ENCODE results near the gene GADD45B. TPM values are rescaled to one million over a fixed set of nuclear protein-coding genes. Genes with fewer than 3 reads are reported as not detected.

The GADD45B gene
- total and polyA plus RNA-seq, 7 donors: 10.9 to 94.1 (median 19.3) TPM

GRCh38 chr19:2483084-2483483, 7.2 kb downstream of the GADD45B start:
- ATAC-seq (no peak), DNase-seq (no peak)
- WGBS, 3 donors: 85 to 87% (median 87%) methylated on average over 6 of the region's 6 CpGs
- Histone ChIP-seq H3K36me3 (ENCODE audit: insufficient read depth in 1 of 2, low read depth in 1 of 2) (no peaks in the 10 kb centered on the region), H3K27me3 (ENCODE audit: insufficient read depth in 3 of 3, low read length in 2 of 3) (no peaks in the 10 kb centered on the region), H3K27ac (no peak overlapping the region), H3K4me1 (peaks cover 12% of the 10 kb centered on the region), H3K9me3 (no peaks in the 10 kb centered on the region), H3K4me3 (no peak overlapping the region)
- TF ChIP-seq CTCF (IDR thresholded peaks at IDR 0.05): no peak
- intact Hi-C loops (cut with DNase I): no loop called here

DNA sequence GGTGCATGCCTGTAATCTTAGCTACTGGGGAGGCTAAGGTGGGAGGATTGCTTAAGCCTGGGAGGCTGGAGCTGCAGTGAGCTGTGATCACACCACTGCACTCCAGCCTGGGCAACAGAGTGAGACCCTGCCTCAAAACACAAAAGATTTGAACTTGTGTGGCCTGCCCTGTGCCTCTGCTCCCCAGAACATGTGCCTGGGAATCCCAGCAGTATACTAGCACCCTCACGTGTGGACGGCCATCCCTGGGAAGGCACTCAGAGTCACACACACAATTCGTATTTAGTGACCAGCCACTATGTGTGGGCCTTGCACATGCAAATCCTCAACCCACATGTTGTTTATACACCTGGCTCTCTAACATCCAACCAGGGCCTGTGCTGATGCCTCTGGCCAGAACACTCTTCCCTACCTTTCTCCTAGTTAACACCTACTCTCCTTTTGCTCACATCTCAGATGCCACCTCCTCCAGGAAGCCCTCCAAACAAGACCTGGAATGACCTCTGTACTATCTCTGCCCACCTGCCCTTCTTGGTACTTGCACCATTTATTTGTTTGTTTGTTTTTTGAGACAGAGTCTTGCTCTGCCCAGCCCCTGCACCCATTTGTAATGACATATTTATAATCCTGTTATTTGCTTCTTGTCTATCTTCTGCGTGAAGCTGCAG, 7.7 kb downstream of the GADD45B start:
- no peak for ATAC-seq
- intact Hi-C loops (cut with DNase I): no loop called here
- peaks cover 7% of the 10 kb centered on the region for H3K4me1 ChIP-seq
- WGBS, 3 donors: 91 to 94% (median 92%) methylated on average over 4 of the region's 4 CpGs
- no peak for DNase-seq
- H3K27ac ChIP-seq: no peak overlapping the region
- no peaks in the 10 kb centered on the region for H3K27me3 ChIP-seq (ENCODE audit: insufficient read depth in 3 of 3, low read length in 2 of 3)
- TF ChIP-seq CTCF (IDR thresholded peaks at IDR 0.05): no peak
- H3K9me3 ChIP-seq: no peaks in the 10 kb centered on the region
- no peaks in the 10 kb centered on the region for H3K36me3 ChIP-seq (ENCODE audit: insufficient read depth in 1 of 2, low read depth in 1 of 2)
- H3K4me3 ChIP-seq: no peak overlapping the region

DNA sequence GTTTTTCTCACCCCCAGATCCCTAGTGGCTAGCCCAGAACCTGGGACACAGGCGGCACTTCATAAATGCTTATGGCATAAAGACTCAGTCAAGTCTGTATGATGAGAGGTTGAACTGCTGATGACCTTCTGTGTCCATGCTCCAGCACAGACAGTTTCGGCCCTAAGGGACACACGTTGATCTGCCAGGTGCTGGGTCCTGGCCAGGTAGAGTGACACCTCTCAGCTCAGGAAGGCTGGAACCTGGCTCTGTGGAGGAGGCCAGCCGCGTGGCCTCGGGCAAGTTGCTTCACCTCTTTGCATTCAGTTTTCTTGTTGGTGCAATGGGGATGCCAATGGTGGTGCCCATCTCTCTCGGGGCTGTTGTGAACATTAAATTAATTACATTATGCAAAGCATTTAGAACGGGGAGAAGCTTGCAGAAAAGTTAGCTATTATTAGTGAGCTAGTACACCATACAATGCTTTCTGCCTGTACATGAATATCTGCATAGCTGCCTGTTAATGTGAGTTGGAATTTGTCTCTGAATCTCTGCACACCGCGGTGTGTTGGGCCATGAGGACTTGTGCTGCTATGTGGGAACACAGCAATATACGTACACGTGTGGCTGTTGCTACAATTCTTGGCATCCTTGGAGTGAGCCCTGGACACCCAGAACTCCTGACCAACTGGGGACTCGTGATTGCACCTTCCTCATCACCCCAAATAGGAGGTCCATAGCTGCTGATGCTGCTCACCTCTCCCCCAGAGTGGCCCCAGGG, 8.4 kb downstream of the GADD45B start:
- TF ChIP-seq CTCF (IDR thresholded peaks at IDR 0.05): no peak
- ATAC-seq (no peak), DNase-seq (no peak)
- Histone ChIP-seq H3K27ac (no peak overlapping the region), H3K27me3 (ENCODE audit: insufficient read depth in 3 of 3, low read length in 2 of 3) (no peaks in the 10 kb centered on the region), H3K4me3 (no peak overlapping the region), H3K4me1 (peaks cover under 1% of the 10 kb centered on the region), H3K9me3 (no peaks in the 10 kb centered on the region), H3K36me3 (ENCODE audit: insufficient read depth in 1 of 2, low read depth in 1 of 2) (no peaks in the 10 kb centered on the region)
- 74 to 86% (median 77%) methylated on average over 13 of the region's 13 CpGs for WGBS, 3 donors
- intact Hi-C loops (cut with DNase I): no loop called here

DNA sequence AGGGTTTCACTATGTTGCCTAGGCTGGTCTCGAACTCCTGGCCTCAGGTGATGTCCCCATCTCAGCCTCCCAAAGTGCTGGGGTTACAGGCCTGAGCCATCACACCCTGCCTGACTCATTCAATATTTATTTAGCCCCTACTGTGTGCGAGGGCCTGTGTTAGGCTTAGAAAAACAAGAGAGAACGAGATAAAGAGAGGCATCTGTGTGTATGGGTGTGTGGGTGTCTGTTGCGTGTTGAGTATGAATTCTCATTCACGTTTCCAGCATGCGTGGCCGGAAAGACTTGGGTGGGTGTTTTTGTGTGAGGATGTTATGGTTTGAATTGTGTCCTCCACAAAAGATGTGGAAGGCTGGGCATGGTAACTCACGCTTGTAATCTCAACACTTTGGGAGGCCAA, 9.5 kb downstream of the GADD45B start:
- ATAC-seq (no peak), DNase-seq (no peak)
- intact Hi-C loops (cut with DNase I): no loop called here
- Histone ChIP-seq H3K9me3 (no peaks in the 10 kb centered on the region), H3K36me3 (ENCODE audit: insufficient read depth in 1 of 2, low read depth in 1 of 2) (no peaks in the 10 kb centered on the region), H3K4me1 (peaks cover 9% of the 10 kb centered on the region), H3K27me3 (ENCODE audit: insufficient read depth in 3 of 3, low read length in 2 of 3) (no peaks in the 10 kb centered on the region), H3K27ac (no peak overlapping the region), H3K4me3 (no peak overlapping the region)
- WGBS, 3 donors: 75 to 84% (median 77%) methylated on average over 8 of the region's 8 CpGs
- TF ChIP-seq CTCF (IDR thresholded peaks at IDR 0.05): no peak

Measured in psoas muscle (tissue), 8 donors.